OCI-LY7 (cell line): ENCODE results near the gene CD2AP. TPM values are rescaled to one million over a fixed set of nuclear protein-coding genes. Genes with fewer than 3 reads are reported as not detected.
A peak's percentile ranks its signal among the peaks of the same experiment; 100 is the strongest.

Experiments used
- BruUV-seq: library from RNA; stranded (reverse); fragments of 400-500 nt; replicated peaks from 2 replicates; lab custom pipeline; 2021; lab: Mats Ljungman, UMichigan
- CTCF ChIA-PET: fragments of 300-600 bp; sonication (Branson Sonifier 250); formaldehyde crosslinking; loops from one replicate; lab custom pipeline; 2022; ENCODE audit warnings: antibody characterized with exemption; ENCODE audit not compliant: unreplicated experiment; lab: Charles Lee
- POLR2A ChIA-PET: fragments of 300-600 bp; sonication (Branson Sonifier 250); formaldehyde crosslinking; loops from one replicate; lab custom pipeline; 2022; ENCODE audit warnings: antibody characterized with exemption; lab: Charles Lee
- DNase-seq: peaks from one replicate; pipeline ENCODE4 v3.0.0-alpha.2; 2015; ENCODE audit warnings: low spot score
- H2AFZ ChIP-seq: fragments of 200-600 bp; sonication (generic), shearing (Covaris generic); 2 replicates; pipeline ENCODE4 v1.6.1; 2014; ENCODE audit warnings: mild to moderate bottlenecking, antibody characterized with exemption, low read length, moderate library complexity
- H3K27ac ChIP-seq: fragments of 200-600 bp; sonication (generic); 2 replicates; pipeline ENCODE4 v1.5.1; 2014; ENCODE audit warnings: mixed run types, low read depth, mild to moderate bottlenecking, moderate library complexity, low read length, inconsistent platforms; ENCODE audit not compliant: poor library complexity, severe bottlenecking
- H3K36me3 ChIP-seq: fragments of 200-600 bp; sonication (generic); 2 replicates; pipeline ENCODE4 v1.6.1; 2014; ENCODE audit warnings: mild to moderate bottlenecking, antibody characterized with exemption, low read length, moderate library complexity, mixed read lengths; ENCODE audit not compliant: insufficient read depth
- H3K4me1 ChIP-seq: fragments of 200-600 bp; sonication (generic); 2 replicates; pipeline ENCODE4 v1.5.1; 2014; ENCODE audit warnings: mild to moderate bottlenecking, low read length; ENCODE audit not compliant: insufficient read depth, poor library complexity, severe bottlenecking
- H3K4me2 ChIP-seq: fragments of 200-600 bp; sonication (generic); 2 replicates; pipeline ENCODE4 v1.6.1; 2014; ENCODE audit warnings: mild to moderate bottlenecking, low read length
- H3K4me3 ChIP-seq: fragments of 200-600 bp; sonication (generic); 2 replicates; pipeline ENCODE4 v1.5.1; 2014; ENCODE audit warnings: mild to moderate bottlenecking, low read depth, low read length; ENCODE audit not compliant: poor library complexity, severe bottlenecking
- H3K79me2 ChIP-seq: fragments of 200-600 bp; sonication (generic); 2 replicates; pipeline ENCODE4 v1.6.1; 2016; ENCODE audit warnings: low read depth, mild to moderate bottlenecking, low read length, moderate library complexity, mixed read lengths; ENCODE audit not compliant: insufficient read depth
- H3K9me2 ChIP-seq: fragments of 200-600 bp; sonication (generic); 2 replicates; pipeline ENCODE4 v1.6.1; 2016; ENCODE audit warnings: mild to moderate bottlenecking, low read length, mixed read lengths; ENCODE audit not compliant: insufficient read depth
- H3K9me3 ChIP-seq: fragments of 200-600 bp; sonication (generic); 2 replicates; pipeline ENCODE4 v1.6.1; 2014; ENCODE audit warnings: mild to moderate bottlenecking, mixed run types, low read length, mixed read lengths
- H4K20me1 ChIP-seq: fragments of 200-600 bp; sonication (generic); 2 replicates; pipeline ENCODE4 v1.6.1; 2014; ENCODE audit warnings: mild to moderate bottlenecking, antibody characterized with exemption, low read length, moderate library complexity, mixed read lengths; ENCODE audit not compliant: insufficient read depth
- EZH2phosphoT487 ChIP-seq: fragments of 200-600 bp; sonication (generic); IDR thresholded peaks from 2 replicates; pipeline ENCODE4 v1.6.1; 2018; ENCODE audit warnings: low read depth, borderline replicate concordance, mild to moderate bottlenecking, mixed run types, antibody characterized with exemption, low read length, moderate library complexity, mixed read lengths
- intact Hi-C: fragments of 100-400 bp; cut with micrococcal nuclease; formaldehyde crosslinking; loops from one replicate; pipeline ENCODE4 v1.10.0; 2022; ENCODE audit not compliant: unreplicated experiment
- total RNA-seq, 2 experiments: library from RNA; depleted of rRNA in 1 of 2; stranded (reverse); fragments of >200 nt in 1 of 2; shearing (Covaris generic) in 1 of 2; gene quantifications; 2 replicates each; pipeline ENCODE4 v1.2.3, GENCODE V29; 2014 to 2022
- TF ChIP-seq, protein P1 (sequence below): fragments of 200-600 bp; sonication (generic); conservative IDR thresholded peaks from 2 replicates; pipeline ENCODE4 v1.5.1; 2014; ENCODE audit warnings: mild to moderate bottlenecking, antibody characterized with exemption, low read length, moderate library complexity, mixed read lengths

Gene CD2AP
- total RNA-seq, 2 experiments from 2014 or later, result 26.6 to 58.0 TPM

DNA sequence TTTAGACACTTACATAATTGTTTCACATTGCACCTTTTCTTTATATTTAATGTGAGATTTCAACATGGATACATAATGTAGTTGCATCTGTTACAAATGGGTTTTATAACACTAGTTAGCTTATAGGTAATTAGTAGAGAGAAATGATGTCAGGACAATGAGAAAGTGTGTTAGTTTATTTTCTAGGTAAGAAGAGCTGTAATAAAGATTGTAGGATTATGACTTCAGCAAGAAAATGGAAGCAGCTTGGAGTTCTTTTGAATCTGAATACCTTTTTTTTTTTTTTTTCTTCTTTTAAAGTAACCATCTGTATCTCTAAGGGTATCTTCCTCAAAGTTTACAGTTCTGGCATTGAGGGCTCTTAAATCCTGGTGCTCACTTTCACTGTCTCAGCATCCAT, 35.3 kb downstream of the CD2AP start:
- no TSS peak for BruUV-seq
- peaks cover 13% of the 10 kb centered on the region; the same call in 1 of the 2 replicates for H4K20me1 ChIP-seq
- DNase-seq, result peak; percentile 20
- H3K27ac ChIP-seq, result no peak overlapping the region
- H2AFZ ChIP-seq, result no peak overlapping the region
- H3K79me2 ChIP-seq, result peaks cover 87% of the 10 kb centered on the region
- H3K4me3 ChIP-seq, result no peak overlapping the region
- H3K4me1 ChIP-seq, result no peaks in the 10 kb centered on the region
- H3K9me3 ChIP-seq, result peaks cover 40% of the 10 kb centered on the region
- ChIA-PET CTCF (no interaction called here), POLR2A (interaction anchor here (0.7 to 1.7 kb wide), 8 partner anchors 10 to 1738 kb away, joined by 3 to 6 read pairs (median 4); no protein-coding TSS in a partner anchor)
- TF ChIP-seq EZH2phosphoT487, result no peak
- TF ChIP-seq, protein P1, sequence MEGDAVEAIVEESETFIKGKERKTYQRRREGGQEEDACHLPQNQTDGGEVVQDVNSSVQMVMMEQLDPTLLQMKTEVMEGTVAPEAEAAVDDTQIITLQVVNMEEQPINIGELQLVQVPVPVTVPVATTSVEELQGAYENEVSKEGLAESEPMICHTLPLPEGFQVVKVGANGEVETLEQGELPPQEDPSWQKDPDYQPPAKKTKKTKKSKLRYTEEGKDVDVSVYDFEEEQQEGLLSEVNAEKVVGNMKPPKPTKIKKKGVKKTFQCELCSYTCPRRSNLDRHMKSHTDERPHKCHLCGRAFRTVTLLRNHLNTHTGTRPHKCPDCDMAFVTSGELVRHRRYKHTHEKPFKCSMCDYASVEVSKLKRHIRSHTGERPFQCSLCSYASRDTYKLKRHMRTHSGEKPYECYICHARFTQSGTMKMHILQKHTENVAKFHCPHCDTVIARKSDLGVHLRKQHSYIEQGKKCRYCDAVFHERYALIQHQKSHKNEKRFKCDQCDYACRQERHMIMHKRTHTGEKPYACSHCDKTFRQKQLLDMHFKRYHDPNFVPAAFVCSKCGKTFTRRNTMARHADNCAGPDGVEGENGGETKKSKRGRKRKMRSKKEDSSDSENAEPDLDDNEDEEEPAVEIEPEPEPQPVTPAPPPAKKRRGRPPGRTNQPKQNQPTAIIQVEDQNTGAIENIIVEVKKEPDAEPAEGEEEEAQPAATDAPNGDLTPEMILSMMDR, result no peak
- H3K9me2 ChIP-seq, result no peaks in the 10 kb centered on the region
- no peak overlapping the region for H3K4me2 ChIP-seq
- intact Hi-C loops, result no loop called here
- H3K36me3 ChIP-seq, result peaks cover 83% of the 10 kb centered on the region

DNA sequence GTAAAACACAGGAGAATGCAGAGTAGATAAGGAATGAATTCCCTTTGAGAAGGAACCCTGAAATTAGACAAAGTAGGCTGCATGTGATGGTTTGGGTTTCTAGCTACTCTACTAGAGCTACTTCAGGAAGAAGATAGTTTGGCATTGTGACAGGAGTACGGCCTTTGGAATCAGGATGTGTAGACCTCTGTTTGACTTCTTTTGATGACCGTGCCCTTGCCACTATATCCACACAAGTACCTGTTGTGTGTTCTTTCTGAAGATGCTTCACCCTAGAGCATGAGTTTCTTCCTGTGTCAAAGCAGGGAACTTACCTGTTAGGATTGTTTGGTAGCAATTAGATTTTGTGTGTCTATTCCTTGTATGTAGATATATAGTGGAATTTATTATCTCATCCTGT, 41.7 kb downstream of the CD2AP start:
- Histone ChIP-seq H3K4me2 (no peak overlapping the region), H3K9me2 (no peaks in the 10 kb centered on the region), H2AFZ (no peak overlapping the region), H3K27ac (no peak overlapping the region), H3K36me3 (peaks cover 27% of the 10 kb centered on the region), H3K9me3 (peaks cover 3% of the 10 kb centered on the region; the same call in 1 of the 2 replicates), H3K4me1 (no peaks in the 10 kb centered on the region), H3K4me3 (no peak overlapping the region), H3K79me2 (peaks cover 95% of the 10 kb centered on the region), H4K20me1 (peaks cover 15% of the 10 kb centered on the region; the same call in 1 of the 2 replicates)
- no TSS peak for BruUV-seq
- ChIA-PET POLR2A (interaction anchor here (0.7 to 1.0 kb wide), 3 partner anchors 19 to 89 kb away, joined by 3 to 4 read pairs (median 3); no protein-coding TSS in a partner anchor), CTCF (no interaction called here)
- DNase-seq, result no peak
- intact Hi-C loops, result no loop called here
- no peak for TF ChIP-seq EZH2phosphoT487
- TF ChIP-seq, protein P1, result no peak

DNA sequence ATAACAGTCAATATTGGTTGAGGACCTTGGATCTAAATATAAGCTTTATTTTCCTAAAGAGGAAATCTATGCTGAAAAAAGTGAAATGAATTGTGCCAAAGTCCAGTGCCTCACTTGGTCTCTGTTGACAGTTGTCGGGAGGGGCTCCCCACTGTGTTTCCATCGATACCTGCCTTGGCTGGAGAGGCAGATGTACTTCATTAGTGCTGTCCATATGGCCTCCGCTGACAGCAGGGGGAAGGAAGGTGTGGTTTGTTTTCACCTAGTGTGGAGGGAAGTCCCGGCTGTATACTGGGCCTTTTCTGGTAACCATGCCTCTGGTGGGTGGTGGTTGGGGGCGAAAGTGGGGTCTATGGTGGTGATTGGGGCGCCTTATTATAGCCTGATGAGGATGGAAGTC, 42.7 kb downstream of the CD2AP start:
- CTCF ChIA-PET, result no interaction called here
- BruUV-seq, result no TSS peak
- H2AFZ ChIP-seq, result no peak overlapping the region

More for the DNA sequence above, 42.7 kb downstream of the CD2AP start:
- Histone ChIP-seq H3K9me3 (no peaks in the 10 kb centered on the region), H4K20me1 (peaks cover 15% of the 10 kb centered on the region; the same call in 1 of the 2 replicates), H3K27ac (no peak overlapping the region), H3K36me3 (peaks cover 23% of the 10 kb centered on the region), H3K4me3 (no peak overlapping the region), H3K4me1 (no peaks in the 10 kb centered on the region), H3K79me2 (peaks cover 95% of the 10 kb centered on the region), H3K9me2 (no peaks in the 10 kb centered on the region), H3K4me2 (no peak overlapping the region)
- DNase-seq, result no peak
- POLR2A ChIA-PET, result interaction anchor here (0.6 to 1.0 kb wide), 4 partner anchors 20 to 88 kb away, joined by 3 to 7 read pairs (median 4); no protein-coding TSS in a partner anchor
- intact Hi-C loops, result no loop called here
- TF ChIP-seq EZH2phosphoT487, result no peak
- TF ChIP-seq, protein P1, result no peak
